ENCODE data around the gene NRGN. TPM values are rescaled to one million over a fixed set of nuclear protein-coding genes. Genes with fewer than 3 reads are reported as not detected.
A peak's percentile ranks its signal among the peaks of the same experiment; 100 is the strongest.

Gene NRGN
- total and polyA plus RNA-seq, 2 of the 8 experiments (the other 6 are each of a cell fraction or from before 2014, with no cell fraction given) = 0.60 to 1.0 TPM

DNA sequence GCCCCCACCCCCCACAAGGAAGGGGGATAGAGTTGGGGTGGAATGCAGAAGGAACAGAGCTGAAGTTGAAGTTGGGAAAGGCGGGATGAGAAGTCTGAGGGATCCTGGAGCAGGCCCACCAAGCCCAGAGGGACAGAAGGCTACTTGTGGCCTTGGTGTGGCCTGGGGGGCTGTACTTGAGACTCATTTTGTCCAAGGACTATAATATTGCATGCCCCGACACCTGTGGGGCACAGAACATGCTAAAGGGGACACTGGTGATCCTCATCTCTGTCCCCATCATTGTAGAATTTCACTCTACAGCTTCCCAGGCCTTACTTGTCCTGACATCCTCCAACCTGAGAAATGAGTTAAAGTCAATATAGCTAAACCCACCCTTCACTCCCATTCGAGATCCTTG is 21.1 kb downstream of the NRGN start (continued):
- TF ChIP-seq, protein P1, sequence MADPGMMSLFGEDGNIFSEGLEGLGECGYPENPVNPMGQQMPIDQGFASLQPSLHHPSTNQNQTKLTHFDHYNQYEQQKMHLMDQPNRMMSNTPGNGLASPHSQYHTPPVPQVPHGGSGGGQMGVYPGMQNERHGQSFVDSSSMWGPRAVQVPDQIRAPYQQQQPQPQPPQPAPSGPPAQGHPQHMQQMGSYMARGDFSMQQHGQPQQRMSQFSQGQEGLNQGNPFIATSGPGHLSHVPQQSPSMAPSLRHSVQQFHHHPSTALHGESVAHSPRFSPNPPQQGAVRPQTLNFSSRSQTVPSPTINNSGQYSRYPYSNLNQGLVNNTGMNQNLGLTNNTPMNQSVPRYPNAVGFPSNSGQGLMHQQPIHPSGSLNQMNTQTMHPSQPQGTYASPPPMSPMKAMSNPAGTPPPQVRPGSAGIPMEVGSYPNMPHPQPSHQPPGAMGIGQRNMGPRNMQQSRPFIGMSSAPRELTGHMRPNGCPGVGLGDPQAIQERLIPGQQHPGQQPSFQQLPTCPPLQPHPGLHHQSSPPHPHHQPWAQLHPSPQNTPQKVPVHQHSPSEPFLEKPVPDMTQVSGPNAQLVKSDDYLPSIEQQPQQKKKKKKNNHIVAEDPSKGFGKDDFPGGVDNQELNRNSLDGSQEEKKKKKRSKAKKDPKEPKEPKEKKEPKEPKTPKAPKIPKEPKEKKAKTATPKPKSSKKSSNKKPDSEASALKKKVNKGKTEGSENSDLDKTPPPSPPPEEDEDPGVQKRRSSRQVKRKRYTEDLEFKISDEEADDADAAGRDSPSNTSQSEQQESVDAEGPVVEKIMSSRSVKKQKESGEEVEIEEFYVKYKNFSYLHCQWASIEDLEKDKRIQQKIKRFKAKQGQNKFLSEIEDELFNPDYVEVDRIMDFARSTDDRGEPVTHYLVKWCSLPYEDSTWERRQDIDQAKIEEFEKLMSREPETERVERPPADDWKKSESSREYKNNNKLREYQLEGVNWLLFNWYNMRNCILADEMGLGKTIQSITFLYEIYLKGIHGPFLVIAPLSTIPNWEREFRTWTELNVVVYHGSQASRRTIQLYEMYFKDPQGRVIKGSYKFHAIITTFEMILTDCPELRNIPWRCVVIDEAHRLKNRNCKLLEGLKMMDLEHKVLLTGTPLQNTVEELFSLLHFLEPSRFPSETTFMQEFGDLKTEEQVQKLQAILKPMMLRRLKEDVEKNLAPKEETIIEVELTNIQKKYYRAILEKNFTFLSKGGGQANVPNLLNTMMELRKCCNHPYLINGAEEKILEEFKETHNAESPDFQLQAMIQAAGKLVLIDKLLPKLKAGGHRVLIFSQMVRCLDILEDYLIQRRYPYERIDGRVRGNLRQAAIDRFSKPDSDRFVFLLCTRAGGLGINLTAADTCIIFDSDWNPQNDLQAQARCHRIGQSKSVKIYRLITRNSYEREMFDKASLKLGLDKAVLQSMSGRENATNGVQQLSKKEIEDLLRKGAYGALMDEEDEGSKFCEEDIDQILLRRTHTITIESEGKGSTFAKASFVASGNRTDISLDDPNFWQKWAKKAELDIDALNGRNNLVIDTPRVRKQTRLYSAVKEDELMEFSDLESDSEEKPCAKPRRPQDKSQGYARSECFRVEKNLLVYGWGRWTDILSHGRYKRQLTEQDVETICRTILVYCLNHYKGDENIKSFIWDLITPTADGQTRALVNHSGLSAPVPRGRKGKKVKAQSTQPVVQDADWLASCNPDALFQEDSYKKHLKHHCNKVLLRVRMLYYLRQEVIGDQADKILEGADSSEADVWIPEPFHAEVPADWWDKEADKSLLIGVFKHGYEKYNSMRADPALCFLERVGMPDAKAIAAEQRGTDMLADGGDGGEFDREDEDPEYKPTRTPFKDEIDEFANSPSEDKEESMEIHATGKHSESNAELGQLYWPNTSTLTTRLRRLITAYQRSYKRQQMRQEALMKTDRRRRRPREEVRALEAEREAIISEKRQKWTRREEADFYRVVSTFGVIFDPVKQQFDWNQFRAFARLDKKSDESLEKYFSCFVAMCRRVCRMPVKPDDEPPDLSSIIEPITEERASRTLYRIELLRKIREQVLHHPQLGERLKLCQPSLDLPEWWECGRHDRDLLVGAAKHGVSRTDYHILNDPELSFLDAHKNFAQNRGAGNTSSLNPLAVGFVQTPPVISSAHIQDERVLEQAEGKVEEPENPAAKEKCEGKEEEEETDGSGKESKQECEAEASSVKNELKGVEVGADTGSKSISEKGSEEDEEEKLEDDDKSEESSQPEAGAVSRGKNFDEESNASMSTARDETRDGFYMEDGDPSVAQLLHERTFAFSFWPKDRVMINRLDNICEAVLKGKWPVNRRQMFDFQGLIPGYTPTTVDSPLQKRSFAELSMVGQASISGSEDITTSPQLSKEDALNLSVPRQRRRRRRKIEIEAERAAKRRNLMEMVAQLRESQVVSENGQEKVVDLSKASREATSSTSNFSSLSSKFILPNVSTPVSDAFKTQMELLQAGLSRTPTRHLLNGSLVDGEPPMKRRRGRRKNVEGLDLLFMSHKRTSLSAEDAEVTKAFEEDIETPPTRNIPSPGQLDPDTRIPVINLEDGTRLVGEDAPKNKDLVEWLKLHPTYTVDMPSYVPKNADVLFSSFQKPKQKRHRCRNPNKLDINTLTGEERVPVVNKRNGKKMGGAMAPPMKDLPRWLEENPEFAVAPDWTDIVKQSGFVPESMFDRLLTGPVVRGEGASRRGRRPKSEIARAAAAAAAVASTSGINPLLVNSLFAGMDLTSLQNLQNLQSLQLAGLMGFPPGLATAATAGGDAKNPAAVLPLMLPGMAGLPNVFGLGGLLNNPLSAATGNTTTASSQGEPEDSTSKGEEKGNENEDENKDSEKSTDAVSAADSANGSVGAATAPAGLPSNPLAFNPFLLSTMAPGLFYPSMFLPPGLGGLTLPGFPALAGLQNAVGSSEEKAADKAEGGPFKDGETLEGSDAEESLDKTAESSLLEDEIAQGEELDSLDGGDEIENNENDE (IDR thresholded peaks at IDR 0.05; ENCODE audit: insufficient replicate concordance, low read length) = no peak
- TF ChIP-seq RNF2 (IDR thresholded peaks at IDR 0.05; ENCODE audit: borderline replicate concordance, low read depth, low read length, missing control alignments, poor library complexity, severe bottlenecking) = peak; percentile 28
